Measurements from ENCODE around the gene GLCCI1. TPM values are rescaled to one million over a fixed set of nuclear protein-coding genes. Genes with fewer than 3 reads are reported as not detected.

Gene GLCCI1
- total and polyA plus RNA-seq, 4 donors = 1.4 to 5.9 (median 4.3) TPM

- Histone ChIP-seq H3K36me3 (ENCODE audit: control insufficient read depth in 4 of 4, insufficient read depth in 3 of 4, low read depth in 1 of 4, low read length in 3 of 4) (no peaks in the 10 kb centered on the region), H3K27ac (ENCODE audit: low read depth in 1 of 2, low read length in 2 of 2) (no peak overlapping the region), H3K9me3 (ENCODE audit: control insufficient read depth in 4 of 4, low read length in 3 of 4) (no peaks in the 10 kb centered on the region), H3K4me1 (ENCODE audit: control insufficient read depth in 4 of 4, insufficient read depth in 4 of 4, low read length in 3 of 4) (peaks cover 0 to 5% (median 0%) of the 10 kb centered on the region in 4 donors), H3K27me3 (ENCODE audit: control insufficient read depth in 4 of 4, insufficient read depth in 4 of 4, low read length in 3 of 4) (no peaks in the 10 kb centered on the region), H3K4me3 (ENCODE audit: low read depth in 1 of 3, low read length in 3 of 3) (no peak overlapping the region), H3K9ac (ENCODE audit: low read depth in 1 of 2, low read length in 2 of 2) (no peak overlapping the region)
- no peak for DNase-seq (ENCODE audit: low spot score)
- WGBS = 82% methylated on average over 1 of the region's 1 CpG
- TF ChIP-seq HNF4G (IDR thresholded peaks at IDR 0.05) = no peak
- TF ChIP-seq HNF4A (conservative IDR thresholded peaks at IDR 0.05) = no peak
- TF ChIP-seq ZBTB33 (IDR thresholded peaks at IDR 0.05) = no peak
- no peak for TF ChIP-seq JUND (IDR thresholded peaks at IDR 0.05)
- TF ChIP-seq YY1 (IDR thresholded peaks at IDR 0.05) = no peak
- TF ChIP-seq, protein P1, sequence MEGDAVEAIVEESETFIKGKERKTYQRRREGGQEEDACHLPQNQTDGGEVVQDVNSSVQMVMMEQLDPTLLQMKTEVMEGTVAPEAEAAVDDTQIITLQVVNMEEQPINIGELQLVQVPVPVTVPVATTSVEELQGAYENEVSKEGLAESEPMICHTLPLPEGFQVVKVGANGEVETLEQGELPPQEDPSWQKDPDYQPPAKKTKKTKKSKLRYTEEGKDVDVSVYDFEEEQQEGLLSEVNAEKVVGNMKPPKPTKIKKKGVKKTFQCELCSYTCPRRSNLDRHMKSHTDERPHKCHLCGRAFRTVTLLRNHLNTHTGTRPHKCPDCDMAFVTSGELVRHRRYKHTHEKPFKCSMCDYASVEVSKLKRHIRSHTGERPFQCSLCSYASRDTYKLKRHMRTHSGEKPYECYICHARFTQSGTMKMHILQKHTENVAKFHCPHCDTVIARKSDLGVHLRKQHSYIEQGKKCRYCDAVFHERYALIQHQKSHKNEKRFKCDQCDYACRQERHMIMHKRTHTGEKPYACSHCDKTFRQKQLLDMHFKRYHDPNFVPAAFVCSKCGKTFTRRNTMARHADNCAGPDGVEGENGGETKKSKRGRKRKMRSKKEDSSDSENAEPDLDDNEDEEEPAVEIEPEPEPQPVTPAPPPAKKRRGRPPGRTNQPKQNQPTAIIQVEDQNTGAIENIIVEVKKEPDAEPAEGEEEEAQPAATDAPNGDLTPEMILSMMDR (IDR thresholded peaks at IDR 0.05; ENCODE audit: low read depth, low read length, missing input control) = no peak
- no peak for TF ChIP-seq RAD21 (IDR thresholded peaks at IDR 0.05)
- no peak for TF ChIP-seq FOXA2 (IDR thresholded peaks at IDR 0.05)
- no peak for TF ChIP-seq RXRA (IDR thresholded peaks at IDR 0.05)
- TF ChIP-seq, protein P2, sequence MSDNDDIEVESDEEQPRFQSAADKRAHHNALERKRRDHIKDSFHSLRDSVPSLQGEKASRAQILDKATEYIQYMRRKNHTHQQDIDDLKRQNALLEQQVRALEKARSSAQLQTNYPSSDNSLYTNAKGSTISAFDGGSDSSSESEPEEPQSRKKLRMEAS (IDR thresholded peaks at IDR 0.05) = no peak
- TF ChIP-seq NR2F2 (IDR thresholded peaks at IDR 0.05) = no peak
Measured at GRCh38 chr7:8129318-8129659, 160.7 kb downstream of the GLCCI1 start.

- 97% methylated on average over 1 of the region's 1 CpG for WGBS
- no peak for DNase-seq (ENCODE audit: low spot score)
- Histone ChIP-seq H3K27me3 (ENCODE audit: control insufficient read depth in 4 of 4, insufficient read depth in 4 of 4, low read length in 3 of 4) (no peaks in the 10 kb centered on the region), H3K27ac (ENCODE audit: low read depth in 1 of 2, low read length in 2 of 2) (no peak overlapping the region), H3K36me3 (ENCODE audit: control insufficient read depth in 4 of 4, insufficient read depth in 3 of 4, low read depth in 1 of 4, low read length in 3 of 4) (no peaks in the 10 kb centered on the region), H3K4me1 (ENCODE audit: control insufficient read depth in 4 of 4, insufficient read depth in 4 of 4, low read length in 3 of 4) (peaks cover 0 to 5% (median 0%) of the 10 kb centered on the region in 4 donors), H3K4me3 (ENCODE audit: low read depth in 1 of 3, low read length in 3 of 3) (no peak overlapping the region), H3K9me3 (ENCODE audit: control insufficient read depth in 4 of 4, low read length in 3 of 4) (no peaks in the 10 kb centered on the region), H3K9ac (ENCODE audit: low read depth in 1 of 2, low read length in 2 of 2) (no peak overlapping the region)
- TF ChIP-seq GABPA (IDR thresholded peaks at IDR 0.05 in 1 of 2, conservative IDR thresholded peaks at IDR 0.05 in 1 of 2) = no peak
- TF ChIP-seq HNF4G (IDR thresholded peaks at IDR 0.05) = no peak
- no peak for TF ChIP-seq SP1 (IDR thresholded peaks at IDR 0.05)
- TF ChIP-seq RXRA (IDR thresholded peaks at IDR 0.05) = no peak
- TF ChIP-seq ZBTB33 (IDR thresholded peaks at IDR 0.05) = no peak
- no peak for TF ChIP-seq ATF3 (IDR thresholded peaks at IDR 0.05)
- TF ChIP-seq EGR1 (IDR thresholded peaks at IDR 0.05; ENCODE audit: low read depth in 2 of 2) = no peak
- no peak for TF ChIP-seq FOXA1 (IDR thresholded peaks at IDR 0.05)
- no peak for TF ChIP-seq YY1 (IDR thresholded peaks at IDR 0.05)
- no peak for TF ChIP-seq JUND (IDR thresholded peaks at IDR 0.05)
- TF ChIP-seq, protein P3, sequence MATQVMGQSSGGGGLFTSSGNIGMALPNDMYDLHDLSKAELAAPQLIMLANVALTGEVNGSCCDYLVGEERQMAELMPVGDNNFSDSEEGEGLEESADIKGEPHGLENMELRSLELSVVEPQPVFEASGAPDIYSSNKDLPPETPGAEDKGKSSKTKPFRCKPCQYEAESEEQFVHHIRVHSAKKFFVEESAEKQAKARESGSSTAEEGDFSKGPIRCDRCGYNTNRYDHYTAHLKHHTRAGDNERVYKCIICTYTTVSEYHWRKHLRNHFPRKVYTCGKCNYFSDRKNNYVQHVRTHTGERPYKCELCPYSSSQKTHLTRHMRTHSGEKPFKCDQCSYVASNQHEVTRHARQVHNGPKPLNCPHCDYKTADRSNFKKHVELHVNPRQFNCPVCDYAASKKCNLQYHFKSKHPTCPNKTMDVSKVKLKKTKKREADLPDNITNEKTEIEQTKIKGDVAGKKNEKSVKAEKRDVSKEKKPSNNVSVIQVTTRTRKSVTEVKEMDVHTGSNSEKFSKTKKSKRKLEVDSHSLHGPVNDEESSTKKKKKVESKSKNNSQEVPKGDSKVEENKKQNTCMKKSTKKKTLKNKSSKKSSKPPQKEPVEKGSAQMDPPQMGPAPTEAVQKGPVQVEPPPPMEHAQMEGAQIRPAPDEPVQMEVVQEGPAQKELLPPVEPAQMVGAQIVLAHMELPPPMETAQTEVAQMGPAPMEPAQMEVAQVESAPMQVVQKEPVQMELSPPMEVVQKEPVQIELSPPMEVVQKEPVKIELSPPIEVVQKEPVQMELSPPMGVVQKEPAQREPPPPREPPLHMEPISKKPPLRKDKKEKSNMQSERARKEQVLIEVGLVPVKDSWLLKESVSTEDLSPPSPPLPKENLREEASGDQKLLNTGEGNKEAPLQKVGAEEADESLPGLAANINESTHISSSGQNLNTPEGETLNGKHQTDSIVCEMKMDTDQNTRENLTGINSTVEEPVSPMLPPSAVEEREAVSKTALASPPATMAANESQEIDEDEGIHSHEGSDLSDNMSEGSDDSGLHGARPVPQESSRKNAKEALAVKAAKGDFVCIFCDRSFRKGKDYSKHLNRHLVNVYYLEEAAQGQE (IDR thresholded peaks at IDR 0.05) = no peak
- TF ChIP-seq, protein P1 (IDR thresholded peaks at IDR 0.05; ENCODE audit: low read depth, low read length, missing input control) = no peak
- TF ChIP-seq TAF1 (conservative IDR thresholded peaks at IDR 0.05) = no peak
- no peak for TF ChIP-seq RAD21 (IDR thresholded peaks at IDR 0.05)
- no peak for TF ChIP-seq FOXA2 (IDR thresholded peaks at IDR 0.05)
- TF ChIP-seq, protein P2 (IDR thresholded peaks at IDR 0.05) = no peak
- TF ChIP-seq HNF4A (conservative IDR thresholded peaks at IDR 0.05) = no peak
- TF ChIP-seq NR2F2 (IDR thresholded peaks at IDR 0.05) = no peak
Measured at GRCh38 chr7:8130663-8131062, 162.1 kb downstream of the GLCCI1 start.

Data from liver (tissue), 9 donors.